ENCODE measurements around the gene LTA4H.

LTA4H gene

DNA sequence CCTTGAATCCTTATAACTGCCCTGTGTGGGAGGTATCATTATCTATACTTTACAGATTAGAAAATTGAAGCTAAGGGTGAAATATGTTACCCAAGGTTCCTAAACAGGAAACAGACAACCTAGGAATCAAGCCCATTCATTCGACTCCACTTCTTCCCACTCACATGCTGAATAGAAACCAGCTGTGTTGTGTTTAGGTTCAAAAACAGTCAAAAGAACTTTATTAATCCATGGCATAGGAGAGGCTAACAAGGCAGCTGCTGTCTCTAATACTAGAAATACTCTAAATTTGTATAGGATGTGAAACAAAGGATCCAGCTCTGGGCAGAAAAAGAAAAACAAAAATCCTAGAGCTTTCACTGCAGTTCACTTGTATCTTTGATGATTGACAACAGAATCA, 82.4 kb downstream of the LTA4H start:
- no peak overlapping the region for H3K4me3 ChIP-seq (ENCODE audit: low read depth, low read length)
- in situ Hi-C loops (cut with HindIII; ENCODE audit: low sequenced_read_pairs) = no loop called here
- DNase-seq (ENCODE audit: low read depth, low spot score) = no peak
- TF ChIP-seq, protein P1, sequence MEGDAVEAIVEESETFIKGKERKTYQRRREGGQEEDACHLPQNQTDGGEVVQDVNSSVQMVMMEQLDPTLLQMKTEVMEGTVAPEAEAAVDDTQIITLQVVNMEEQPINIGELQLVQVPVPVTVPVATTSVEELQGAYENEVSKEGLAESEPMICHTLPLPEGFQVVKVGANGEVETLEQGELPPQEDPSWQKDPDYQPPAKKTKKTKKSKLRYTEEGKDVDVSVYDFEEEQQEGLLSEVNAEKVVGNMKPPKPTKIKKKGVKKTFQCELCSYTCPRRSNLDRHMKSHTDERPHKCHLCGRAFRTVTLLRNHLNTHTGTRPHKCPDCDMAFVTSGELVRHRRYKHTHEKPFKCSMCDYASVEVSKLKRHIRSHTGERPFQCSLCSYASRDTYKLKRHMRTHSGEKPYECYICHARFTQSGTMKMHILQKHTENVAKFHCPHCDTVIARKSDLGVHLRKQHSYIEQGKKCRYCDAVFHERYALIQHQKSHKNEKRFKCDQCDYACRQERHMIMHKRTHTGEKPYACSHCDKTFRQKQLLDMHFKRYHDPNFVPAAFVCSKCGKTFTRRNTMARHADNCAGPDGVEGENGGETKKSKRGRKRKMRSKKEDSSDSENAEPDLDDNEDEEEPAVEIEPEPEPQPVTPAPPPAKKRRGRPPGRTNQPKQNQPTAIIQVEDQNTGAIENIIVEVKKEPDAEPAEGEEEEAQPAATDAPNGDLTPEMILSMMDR (IDR thresholded peaks at IDR 0.05; ENCODE audit: low read depth, low read length) = no peak

DNA sequence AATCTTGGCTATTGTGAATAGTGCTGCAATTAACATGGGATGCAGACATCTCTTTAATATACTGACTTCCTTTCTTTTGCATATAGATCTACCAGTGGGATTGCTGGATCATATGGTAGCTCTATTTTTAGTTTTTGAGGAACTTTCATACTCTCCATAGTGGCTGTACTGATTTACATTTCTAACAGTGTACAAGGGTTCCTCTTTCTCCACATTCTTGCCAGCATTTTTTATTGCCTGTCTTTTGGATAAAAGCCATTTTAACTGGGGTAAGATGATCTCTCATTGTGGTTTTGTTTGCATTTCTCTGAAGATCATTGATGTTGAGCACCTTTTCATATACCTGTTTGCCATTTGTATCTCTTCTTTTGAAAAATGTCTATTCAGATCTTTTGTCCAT, 83.9 kb downstream of the LTA4H start:
- H3K4me3 ChIP-seq (ENCODE audit: low read depth, low read length) = no peak overlapping the region
- TF ChIP-seq, protein P1 (IDR thresholded peaks at IDR 0.05; ENCODE audit: low read depth, low read length) = no peak
- in situ Hi-C loops (cut with HindIII; ENCODE audit: low sequenced_read_pairs) = no loop called here
- no peak for DNase-seq (ENCODE audit: low read depth, low spot score)
